ENCODE measurements around the gene HNRNPU.

- no peak for TF ChIP-seq POLR2AphosphoS5 (IDR thresholded peaks at IDR 0.05)
- TF ChIP-seq CTCF (IDR thresholded peaks at IDR 0.05 in 8 of 11, conservative IDR thresholded peaks at IDR 0.05 in 3 of 11), result no peak
Observed at GRCh38 chr1:244881552-244882280, 17.4 kb upstream of the HNRNPU start.

All from spleen (tissue), 7 donors.